Transverse colon (tissue), 4 donors: ENCODE results near the gene CHAMP1. TPM values are rescaled to one million over a fixed set of nuclear protein-coding genes. Genes with fewer than 3 reads are reported as not detected.

ENCODE experiments used
- DNase-seq: peaks from one replicate; pipeline ENCODE4 v3.0.0-alpha.2; 2019
- H3K27ac ChIP-seq, 4 donors: fragments of 200-600 bp; sonication (generic); 2 replicates each; pipeline ENCODE4 v1.5.1; 2016 to 2018; ENCODE audit warnings: inconsistent platforms in 4 of 4
- H3K27me3 ChIP-seq: fragments of 200-600 bp; sonication (generic); 2 replicates; pipeline ENCODE4 v1.5.1; 2017; ENCODE audit warnings: inconsistent platforms
- H3K36me3 ChIP-seq, 4 donors: fragments of 200-600 bp; sonication (generic); 2 replicates each; pipeline ENCODE4 v1.5.1; 2017 to 2019; ENCODE audit warnings: inconsistent platforms in 4 of 4
- H3K4me1 ChIP-seq, 4 donors: fragments of 200-600 bp; sonication (generic); 2 replicates each; pipeline ENCODE4 v1.5.1; 2017 to 2020; ENCODE audit warnings: inconsistent platforms in 4 of 4
- H3K4me3 ChIP-seq, 4 donors: fragments of 200-600 bp; sonication (generic); 1 replicate in 1 of 4; 2 replicates in 3 of 4; pipeline versions ENCODE4 v1.5.1 to v1.6.1; 2017 to 2019; ENCODE audit warnings: inconsistent platforms in 4 of 4
- H3K9me3 ChIP-seq, 2 donors: fragments of 200-600 bp; sonication (generic); 2 replicates each; pipeline ENCODE4 v1.5.1; 2017 to 2019; ENCODE audit warnings: inconsistent platforms in 2 of 2
- CTCF ChIP-seq, 5 experiments: fragments of 200-600 bp in 3 of 5; fragments of 450-650 bp in 2 of 5; sonication (generic) in 3 of 5; IDR thresholded peaks; 1 replicate in 2 of 5; 2 replicates in 3 of 5; pipeline ENCODE4 v1.5.1; 2016 to 2017; ENCODE audit warnings: antibody characterized with exemption in 5 of 5, inconsistent platforms in 3 of 5, mild to moderate bottlenecking in 2 of 5, moderate library complexity in 1 of 5
- EP300 ChIP-seq: sonication (generic); formaldehyde crosslinking; IDR thresholded peaks from one replicate; pipeline ENCODE4 v1.6.1; 2017; ENCODE audit warnings: antibody characterized with exemption, low read depth
- POLR2A ChIP-seq: fragments of 450-650 bp; IDR thresholded peaks from one replicate; pipeline ENCODE4 v1.6.1; 2016; ENCODE audit warnings: antibody characterized with exemption, mild to moderate bottlenecking, moderate library complexity
- POLR2AphosphoS5 ChIP-seq, 3 donors: sonication (generic); formaldehyde crosslinking; IDR thresholded peaks; one replicate each; pipeline ENCODE4 v1.6.1; 2016; ENCODE audit warnings: antibody characterized with exemption in 3 of 3
- WGBS, 2 donors: methylation state at CpG; one replicate each; pipeline ENCODE4 v1.1.5; 2018; ENCODE audit warnings: low coverage in 1 of 2; 5-methylcytosine and 5-hydroxymethylcytosine counted together
- in situ Hi-C, 4 donors: fragments of 200-750 bp; cut with MboI; loops; one replicate each; pipeline versions ENCODE4 v1.15.0 to v1.15.1; 2017; ENCODE audit warnings: low sequenced_read_pairs in 3 of 4, low pct_ligation_motif_present in 1 of 4, low pct_unique_long_range_greater_than_20kb in 1 of 4
- intact Hi-C: fragments of 100-400 bp; cut with DNase I; formaldehyde crosslinking; loops from one replicate; pipeline ENCODE4 v1.15.1; 2023; ENCODE audit warnings: low total_unique reads
- total RNA-seq, 4 donors: library from RNA; depleted of rRNA; stranded (reverse); fragments of >200 nt; gene quantifications; one replicate each; pipeline ENCODE4 v1.1.0, GENCODE V29; 2016

Gene CHAMP1
- total RNA-seq, 4 donors from 2014 or later = 3.4 to 57.2 (median 20.0) TPM

- Histone ChIP-seq H3K27me3 (no peaks in the 10 kb centered on the region), H3K4me3 (no peak overlapping the region), H3K9me3 (no peaks in the 10 kb centered on the region), H3K27ac (no peak overlapping the region), H3K36me3 (peaks cover 0 to 18% (median 5%) of the 10 kb centered on the region in 4 donors), H3K4me1 (peaks cover 9 to 54% (median 31%) of the 10 kb centered on the region in 4 donors)
- in situ Hi-C loops = no loop called here
- intact Hi-C loops = no loop called here
- TF ChIP-seq CTCF (IDR thresholded peaks at IDR 0.05) = no peak
- no peak for TF ChIP-seq POLR2A
- TF ChIP-seq POLR2AphosphoS5 (IDR thresholded peaks at IDR 0.05) = no peak
- TF ChIP-seq EP300 = no peak
- WGBS, 2 donors = 8 to 25% methylated on average over 1 of the region's 1 CpG
- DNase-seq = no peak
These were observed 4.3 kb downstream of the CHAMP1 start for GRCh38 chr13:114318624-114319023.

- peaks cover 9 to 51% (median 28%) of the 10 kb centered on the region in 4 donors for H3K4me1 ChIP-seq
These were observed 5.2 kb downstream of the CHAMP1 start for GRCh38 chr13:114319441-114319913.

GRCh38 chr13:114320065-114320464 lies 5.8 kb downstream of the CHAMP1 start:
- Histone ChIP-seq H3K4me3 (no peak overlapping the region), H3K4me1 (peaks cover 9 to 48% (median 26%) of the 10 kb centered on the region in 4 donors), H3K9me3 (no peaks in the 10 kb centered on the region), H3K36me3 (peaks cover 0 to 29% (median 12%) of the 10 kb centered on the region in 4 donors), H3K27me3 (no peaks in the 10 kb centered on the region), H3K27ac (no peak overlapping the region)
- TF ChIP-seq EP300 (no peak), POLR2A (no peak), POLR2AphosphoS5 (IDR thresholded peaks at IDR 0.05) (no peak), CTCF (IDR thresholded peaks at IDR 0.05) (no peak)
- DNase-seq = no peak
- intact Hi-C loops (no loop called here), in situ Hi-C loops (no loop called here)

More at GRCh38 chr13:114319441-114319913, 5.2 kb downstream of the CHAMP1 start:
- H3K27ac ChIP-seq = no peak overlapping the region
- intact Hi-C loops = no loop called here
- peaks cover 0 to 26% (median 10%) of the 10 kb centered on the region in 4 donors for H3K36me3 ChIP-seq
- H3K27me3 ChIP-seq = no peaks in the 10 kb centered on the region
- 39 to 58% methylated on average over 3 of the region's 3 CpGs for WGBS, 2 donors
- DNase-seq = no peak
- no peaks in the 10 kb centered on the region for H3K9me3 ChIP-seq
- no peak overlapping the region for H3K4me3 ChIP-seq
- TF ChIP-seq POLR2A (no peak), CTCF (IDR thresholded peaks at IDR 0.05) (no peak), POLR2AphosphoS5 (IDR thresholded peaks at IDR 0.05) (no peak)
- in situ Hi-C loops = no loop called here

- Histone ChIP-seq H3K9me3 (no peaks in the 10 kb centered on the region), H3K36me3 (peaks cover 0 to 38% (median 12%) of the 10 kb centered on the region in 4 donors), H3K27me3 (no peaks in the 10 kb centered on the region), H3K4me1 (peaks cover 4 to 36% (median 15%) of the 10 kb centered on the region in 4 donors), H3K4me3 (no peak overlapping the region), H3K27ac (no peak overlapping the region)
- TF ChIP-seq POLR2AphosphoS5 (IDR thresholded peaks at IDR 0.05) (no peak), EP300 (no peak), POLR2A (no peak), CTCF (IDR thresholded peaks at IDR 0.05) (no peak)
- in situ Hi-C loops = no loop called here
- DNase-seq = no peak
- 94% methylated on average over 3 of the region's 3 CpGs for whole genome bisulfite sequencing, 2 donors
- intact Hi-C loops = no loop called here
These were observed 7.0 kb downstream of the CHAMP1 start for GRCh38 chr13:114321256-114321655.
